ENCODE results near the gene MED16. TPM values are rescaled to one million over a fixed set of nuclear protein-coding genes. Genes with fewer than 3 reads are reported as not detected.
A peak's percentile ranks its signal among the peaks of the same experiment; 100 is the strongest.

MED16 gene
- total RNA-seq, 2 experiments from 2014 or later, result 19.1 to 54.3 TPM

GRCh38 chr19:845707-846521, 47.1 kb downstream of the MED16 start:
- Histone ChIP-seq H3K9me3 (ENCODE audit: low read length) (no peaks in the 10 kb centered on the region), H4K20me1 (ENCODE audit: insufficient read depth, low read length) (no peaks in the 10 kb centered on the region; the same call in 1 of the 2 replicates), H3K9me2 (ENCODE audit: insufficient read depth, low read length) (no peaks in the 10 kb centered on the region), H3K79me2 (ENCODE audit: insufficient read depth, low read depth, low read length) (no peaks in the 10 kb centered on the region), H3K4me1 (ENCODE audit: insufficient read depth, low read length, poor library complexity, severe bottlenecking) (peaks cover 13% of the 10 kb centered on the region), H3K4me3 (ENCODE audit: low read depth, low read length, poor library complexity, severe bottlenecking) (no peak overlapping the region), H3K4me2 (ENCODE audit: low read length) (0 out of 2 replicates have a peak overlapping the region, but pooled peaks have one; percentile 37), H3K36me3 (ENCODE audit: insufficient read depth, low read length) (no peaks in the 10 kb centered on the region), H3K27ac (ENCODE audit: low read depth, low read length, poor library complexity, severe bottlenecking) (no peak overlapping the region), H2AFZ (ENCODE audit: low read length) (no peak overlapping the region)
- CTCF ChIA-PET (ENCODE audit: unreplicated experiment), result no interaction called here
- TF ChIP-seq EZH2phosphoT487 (IDR thresholded peaks at IDR 0.05; ENCODE audit: borderline replicate concordance, low read depth, low read length), result no peak
- no peak for TF ChIP-seq CTCF (conservative IDR thresholded peaks at IDR 0.05; ENCODE audit: low read length)
- intact Hi-C loops (cut with micrococcal nuclease; ENCODE audit: unreplicated experiment), result no loop called here
- no peak for DNase-seq (ENCODE audit: low spot score)
- BruUV-seq (replicated peaks), result no TSS peak
- POLR2A ChIA-PET, result no interaction called here

GRCh38 chr19:844546-844971, 48.4 kb downstream of the MED16 start:
- Histone ChIP-seq H3K27ac (ENCODE audit: low read depth, low read length, poor library complexity, severe bottlenecking) (no peak overlapping the region), H3K4me3 (ENCODE audit: low read depth, low read length, poor library complexity, severe bottlenecking) (no peak overlapping the region), H3K9me3 (ENCODE audit: low read length) (no peaks in the 10 kb centered on the region), H3K4me2 (ENCODE audit: low read length) (no peak overlapping the region), H3K4me1 (ENCODE audit: insufficient read depth, low read length, poor library complexity, severe bottlenecking) (peaks cover 13% of the 10 kb centered on the region), H3K9me2 (ENCODE audit: insufficient read depth, low read length) (no peaks in the 10 kb centered on the region), H3K79me2 (ENCODE audit: insufficient read depth, low read depth, low read length) (no peaks in the 10 kb centered on the region), H2AFZ (ENCODE audit: low read length) (no peak overlapping the region), H3K36me3 (ENCODE audit: insufficient read depth, low read length) (no peaks in the 10 kb centered on the region), H4K20me1 (ENCODE audit: insufficient read depth, low read length) (no peaks in the 10 kb centered on the region)
- CTCF ChIA-PET (ENCODE audit: unreplicated experiment), result no interaction called here
- POLR2A ChIA-PET, result no interaction called here
- TF ChIP-seq CTCF (conservative IDR thresholded peaks at IDR 0.05; ENCODE audit: low read length), result no peak
- no peak for TF ChIP-seq EZH2phosphoT487 (IDR thresholded peaks at IDR 0.05; ENCODE audit: borderline replicate concordance, low read depth, low read length)
- BruUV-seq (replicated peaks), result no TSS peak
- no peak for DNase-seq (ENCODE audit: low spot score)
- intact Hi-C loops (cut with micrococcal nuclease; ENCODE audit: unreplicated experiment), result no loop called here

GRCh38 chr19:843836-844545, 49.0 kb downstream of the MED16 start:
- no peak for DNase-seq (ENCODE audit: low spot score)
- no peaks in the 10 kb centered on the region for H3K36me3 ChIP-seq (ENCODE audit: insufficient read depth, low read length)
- H3K4me3 ChIP-seq (ENCODE audit: low read depth, low read length, poor library complexity, severe bottlenecking), result no peak overlapping the region
- H2AFZ ChIP-seq (ENCODE audit: low read length), result no peak overlapping the region
- no peak overlapping the region for H3K27ac ChIP-seq (ENCODE audit: low read depth, low read length, poor library complexity, severe bottlenecking)
- ChIA-PET POLR2A (no interaction called here), CTCF (ENCODE audit: unreplicated experiment) (no interaction called here)
- H4K20me1 ChIP-seq (ENCODE audit: insufficient read depth, low read length), result no peaks in the 10 kb centered on the region
- H3K9me2 ChIP-seq (ENCODE audit: insufficient read depth, low read length), result no peaks in the 10 kb centered on the region
- no peaks in the 10 kb centered on the region for H3K79me2 ChIP-seq (ENCODE audit: insufficient read depth, low read depth, low read length)
- intact Hi-C loops (cut with micrococcal nuclease; ENCODE audit: unreplicated experiment), result no loop called here
- H3K9me3 ChIP-seq (ENCODE audit: low read length), result no peaks in the 10 kb centered on the region
- no peak for TF ChIP-seq CTCF (conservative IDR thresholded peaks at IDR 0.05; ENCODE audit: low read length)
- no peak for TF ChIP-seq EZH2phosphoT487 (IDR thresholded peaks at IDR 0.05; ENCODE audit: borderline replicate concordance, low read depth, low read length)
- no peak overlapping the region for H3K4me2 ChIP-seq (ENCODE audit: low read length)
- BruUV-seq (replicated peaks), result no TSS peak
- H3K4me1 ChIP-seq (ENCODE audit: insufficient read depth, low read length, poor library complexity, severe bottlenecking), result peaks cover 13% of the 10 kb centered on the region
